ENCODE measurements around the gene FAM219A.

FAM219A gene

GRCh38 chr9:34399729-34400128, 58.6 kb downstream of the FAM219A start:
- DNase-seq = no peak

GRCh38 chr9:34398875-34399274, 59.5 kb downstream of the FAM219A start:
- DNase-seq = no peak

GRCh38 chr9:34396276-34397214, 61.8 kb downstream of the FAM219A start:
- DNase-seq = no peak

- DNase-seq = no peak
Observed at GRCh38 chr9:34392511-34392910, 65.9 kb downstream of the FAM219A start.

- DNase-seq = no peak
Observed at GRCh38 chr9:34387239-34387638, 71.1 kb downstream of the FAM219A start.

GRCh38 chr9:34386656-34387055, 71.7 kb downstream of the FAM219A start:
- no peak for DNase-seq

DNA sequence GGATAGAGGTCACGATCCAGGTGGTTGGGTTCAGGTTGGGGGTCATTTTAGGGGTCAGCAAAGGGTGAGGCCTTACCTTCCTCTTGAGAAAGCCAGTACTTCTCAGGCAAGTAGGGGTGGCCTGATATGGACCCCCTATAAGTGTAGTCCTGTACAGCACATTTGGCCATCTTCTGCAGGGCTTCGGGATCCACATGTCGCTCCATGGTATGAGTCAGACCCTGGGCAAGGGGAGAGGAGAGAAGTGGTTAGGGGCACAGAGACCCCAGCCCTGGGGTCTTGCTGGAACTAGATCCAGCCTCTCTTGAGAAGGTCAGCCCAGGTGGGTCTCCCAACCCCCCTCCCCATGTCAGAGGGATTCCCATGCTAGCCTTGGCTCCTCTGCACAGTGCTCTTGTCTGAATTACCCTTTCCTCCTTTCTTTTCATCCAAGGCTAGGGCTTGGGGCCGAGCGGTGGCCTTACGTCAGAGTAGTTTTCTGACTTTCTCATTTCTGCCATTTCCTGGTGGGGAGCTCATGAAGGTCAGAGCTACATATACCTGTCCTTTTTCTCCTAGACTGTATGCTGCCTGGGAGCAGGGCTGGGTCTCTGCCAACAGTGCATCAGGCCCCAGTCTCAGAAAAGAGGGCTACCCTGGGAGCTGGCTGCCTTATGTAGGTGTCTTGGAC, 72.7 kb downstream of the FAM219A start:
- no peak for DNase-seq

DNA sequence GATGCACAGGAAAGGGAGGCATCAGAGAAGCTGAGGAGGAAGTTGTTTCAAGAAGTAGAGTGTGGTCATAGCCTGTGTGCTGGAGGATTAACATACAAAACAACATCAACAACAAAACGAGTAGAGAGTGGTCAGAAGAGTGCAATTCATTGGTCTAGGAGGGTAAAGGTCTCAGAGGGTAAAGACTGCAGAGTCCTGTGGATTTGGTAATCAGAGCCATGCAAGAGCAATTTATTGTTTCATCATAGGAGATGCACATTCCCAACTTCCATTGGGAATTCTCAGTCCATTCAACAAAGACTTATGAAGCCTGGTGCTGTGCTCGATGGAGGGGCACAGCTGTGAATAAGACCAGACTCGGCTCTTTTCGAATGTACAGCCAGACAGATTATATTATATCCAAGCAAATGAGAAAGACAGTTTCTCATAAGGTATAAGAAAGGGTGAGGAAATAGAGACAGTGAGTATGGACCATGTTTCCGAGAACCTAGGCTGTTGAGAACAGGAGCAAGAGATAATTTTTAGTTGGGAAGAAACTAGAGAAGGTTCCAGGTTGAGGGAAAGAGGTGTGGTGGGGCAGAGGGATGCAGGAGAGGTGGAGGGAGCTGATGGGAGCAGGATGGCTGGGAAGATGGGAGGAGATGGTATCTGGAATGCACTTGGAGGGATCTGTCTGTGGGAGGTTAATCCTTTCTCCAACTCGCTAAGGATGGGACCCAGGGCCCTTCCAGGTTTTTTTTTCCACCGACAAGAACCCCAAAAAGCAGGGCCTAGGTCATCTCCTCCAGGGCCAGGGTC, 73.8 kb downstream of the FAM219A start:
- no peak for DNase-seq

- DNase-seq = no peak
Observed at GRCh38 chr9:34383904-34384303, 74.5 kb downstream of the FAM219A start.

GRCh38 chr9:34382879-34383278, 75.5 kb downstream of the FAM219A start:
- no peak for DNase-seq

DNA sequence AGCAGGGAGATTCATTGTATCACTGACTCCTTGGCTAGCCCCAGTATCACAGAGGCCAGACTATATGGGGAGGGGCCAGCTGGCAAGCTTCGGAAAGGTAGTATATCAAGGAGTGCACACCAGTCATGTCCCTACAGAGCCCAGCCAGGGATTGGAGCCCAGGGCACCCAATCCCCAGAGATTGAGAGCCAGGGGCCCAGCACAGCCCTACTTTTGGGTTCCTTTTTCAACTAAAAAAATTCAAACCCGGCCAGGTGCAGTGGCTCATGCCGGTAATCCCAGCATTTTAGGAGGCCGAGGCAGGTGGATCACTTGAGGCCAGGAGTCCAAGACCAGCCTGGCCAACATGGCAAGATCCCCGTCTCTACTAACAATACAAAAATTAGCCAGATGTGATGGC, 76.3 kb downstream of the FAM219A start:
- no peak for DNase-seq

DNA sequence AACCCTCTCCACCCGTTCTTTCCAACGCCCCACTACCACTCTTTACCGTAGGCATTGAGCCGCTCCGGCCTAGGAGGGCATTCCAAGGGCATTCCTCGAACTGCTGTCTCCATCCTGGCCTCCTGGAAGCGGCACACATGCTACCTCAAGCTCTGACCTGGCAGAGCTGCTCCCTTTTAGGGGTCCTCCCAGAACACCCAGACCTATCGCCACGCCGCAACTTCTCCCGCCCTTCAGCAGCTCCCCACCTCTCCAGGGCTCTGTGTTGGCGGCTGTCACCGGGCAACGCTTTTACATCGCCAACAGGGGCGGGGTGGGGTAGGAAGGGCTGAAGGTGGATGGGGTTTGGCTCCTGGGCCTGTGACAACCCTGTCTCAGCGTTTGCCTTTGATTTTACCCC, 77.0 kb downstream of the FAM219A start:
- DNase-seq = peak; percentile 46

- peak; percentile 90 for DNase-seq
Observed at GRCh38 chr9:34380511-34381315, 77.7 kb downstream of the FAM219A start.

- DNase-seq = no peak
Observed at GRCh38 chr9:34380034-34380510, 78.3 kb downstream of the FAM219A start.

- peak; percentile 91 for DNase-seq
Observed at GRCh38 chr9:34379334-34380033, 78.9 kb downstream of the FAM219A start.

DNA sequence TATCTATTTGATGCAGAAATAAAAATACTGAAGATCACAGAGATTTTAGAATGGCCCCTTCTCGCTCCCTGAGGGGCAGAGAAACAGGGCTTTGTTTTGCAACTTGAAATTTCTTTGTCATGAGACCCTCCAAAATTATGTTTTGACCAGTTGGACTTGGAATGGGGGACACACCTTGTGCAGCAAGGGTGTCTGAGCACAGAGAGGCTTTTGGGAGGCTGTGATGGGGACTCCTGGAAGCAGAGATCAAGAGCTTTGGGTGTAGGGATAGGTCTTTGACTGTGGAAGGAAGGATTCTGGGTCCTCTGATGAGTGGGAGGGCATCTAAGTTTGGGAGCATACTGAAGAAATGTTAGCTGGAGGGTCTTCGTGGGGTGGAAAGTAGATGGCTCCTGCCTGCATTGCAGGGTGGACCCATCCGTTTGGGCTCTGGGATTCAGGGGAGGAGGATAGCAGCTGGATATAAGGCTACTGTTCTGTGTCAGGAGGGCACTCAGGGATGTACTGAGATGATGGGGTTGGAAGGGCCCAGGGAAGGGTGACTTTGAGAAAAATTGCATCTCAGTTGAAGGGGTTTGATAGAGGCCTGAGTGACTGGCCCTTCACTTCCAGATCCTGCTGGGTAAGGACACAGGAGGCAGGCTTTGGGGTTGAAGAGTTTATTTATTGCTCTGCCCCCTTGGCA, 79.9 kb downstream of the FAM219A start:
- DNase-seq = no peak

GRCh38 chr9:34377404-34377746, 81.0 kb downstream of the FAM219A start:
- peak; percentile 72 for DNase-seq

DNA sequence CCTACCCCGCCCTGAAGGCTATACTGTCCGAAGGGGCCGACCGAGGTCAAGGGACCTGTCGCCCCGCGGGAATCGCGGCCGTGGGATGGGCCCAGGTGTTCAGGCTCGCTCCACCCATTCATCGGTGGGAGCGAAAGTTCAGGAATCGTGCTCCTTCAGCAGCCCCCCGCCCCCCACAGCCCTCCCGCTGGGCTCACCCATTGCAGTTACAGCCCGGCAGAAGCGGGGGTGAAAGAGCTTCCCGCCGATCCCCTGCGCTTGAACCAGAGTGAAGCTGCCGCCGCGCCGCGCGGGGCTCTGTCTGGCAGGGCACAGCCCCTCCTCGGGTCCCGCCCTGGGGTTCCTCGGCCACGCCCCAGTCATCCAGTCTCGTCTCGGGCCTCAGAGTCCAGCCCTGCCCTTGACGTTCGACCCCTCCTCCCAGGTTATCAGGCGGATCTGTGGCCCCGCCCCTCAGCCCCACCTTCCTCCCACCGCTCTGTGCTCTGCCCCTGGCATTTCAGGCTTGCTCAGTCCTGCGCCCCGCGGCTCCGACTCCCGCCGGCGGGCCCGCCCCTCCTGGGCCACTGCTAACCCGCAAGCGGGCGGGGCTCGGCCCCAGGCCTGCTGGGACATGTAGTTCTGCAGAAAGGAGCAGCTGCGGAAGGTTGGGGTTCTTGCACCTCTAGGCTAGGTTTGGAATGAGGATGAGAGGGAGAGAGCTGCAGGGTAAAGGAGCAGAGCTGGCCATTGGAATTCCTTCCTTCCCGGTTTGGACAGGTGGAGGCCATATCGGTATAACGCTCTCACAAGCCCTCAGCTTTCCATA, 81.6 kb downstream of the FAM219A start, which contains the start of gene MYORG:
TSS of gene MYORG (minus strand) at position 303 of the 808 bp plus-strand sequence. CDS start 3,955 bp downstream, outside the sequence.
- DNase-seq = peak; percentile 93

DNA sequence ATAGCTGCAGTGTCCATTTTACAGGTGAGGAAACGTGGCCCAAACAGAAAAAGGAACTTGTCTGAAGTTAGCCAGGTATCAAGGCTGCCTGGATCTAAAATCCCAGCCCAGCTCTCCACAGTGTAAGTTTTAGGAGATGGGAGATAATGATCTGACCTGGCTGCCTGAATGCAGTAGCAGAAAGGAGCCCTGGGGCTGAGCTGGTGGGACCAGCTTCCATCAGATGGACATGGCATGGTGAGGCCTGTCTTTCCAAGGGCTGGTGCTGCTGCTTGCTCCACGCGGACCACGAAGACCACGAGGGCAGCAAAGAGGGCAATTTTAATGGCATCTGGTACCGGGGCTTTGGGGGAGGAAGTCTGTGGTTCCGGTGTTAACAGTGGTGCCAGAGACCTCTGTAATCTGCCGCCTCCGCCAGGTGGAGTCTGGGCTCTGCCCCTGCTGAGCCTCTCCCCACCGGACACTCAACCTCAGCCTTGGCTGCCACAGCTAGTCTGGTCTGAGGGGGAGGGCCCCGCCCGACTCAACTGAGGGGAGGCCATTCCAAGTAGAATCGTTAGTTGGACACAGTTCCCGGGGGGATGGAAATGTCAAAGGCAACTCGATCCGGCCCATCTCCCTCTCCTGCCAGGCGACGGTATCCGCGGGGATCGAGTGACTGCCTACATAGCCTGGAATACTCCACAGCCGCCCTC, 82.3 kb downstream of the FAM219A start:
- DNase-seq = peak; percentile 73
